Endothelial cell of umbilical vein (primary cell): Measurements from ENCODE around the gene UBE3B.

Experiments used
- CTCF ChIP-seq, 2 donors: IDR thresholded peaks; 1 replicate in 1 of 2; 2 replicates in 1 of 2; pipeline ENCODE4 v1.5.1; 2011; ENCODE audit warnings: low read length in 2 of 2, mild to moderate bottlenecking in 2 of 2, moderate library complexity in 2 of 2, control low read depth in 1 of 2, inconsistent platforms in 1 of 2, low read depth in 1 of 2; ENCODE audit not compliant: insufficient read depth in 1 of 2; ENCODE audit errors: extremely low read depth in 1 of 2
- EZH2 ChIP-seq: IDR thresholded peaks from 2 replicates; pipeline ENCODE4 v1.6.1; 2012; ENCODE audit warnings: borderline replicate concordance, low read depth, mild to moderate bottlenecking, moderate library complexity, low read length, inconsistent platforms; ENCODE audit not compliant: severe bottlenecking
- FOS ChIP-seq: IDR thresholded peaks from 2 replicates; pipeline ENCODE4 v1.6.1; 2011; ENCODE audit warnings: mild to moderate bottlenecking, low read length, moderate library complexity, borderline replicate concordance; ENCODE audit not compliant: insufficient read depth
- GATA2 ChIP-seq: IDR thresholded peaks from 2 replicates; pipeline ENCODE4 v1.7.0; 2011; ENCODE audit warnings: low read depth, mild to moderate bottlenecking, moderate library complexity, mixed read lengths, low read length; ENCODE audit not compliant: insufficient read length, insufficient read depth
- JUN ChIP-seq: IDR thresholded peaks from 2 replicates; pipeline ENCODE4 v1.6.1; 2011; ENCODE audit warnings: borderline replicate concordance, low read depth; ENCODE audit not compliant: insufficient read length, insufficient read depth
- MAX ChIP-seq: IDR thresholded peaks from 2 replicates; pipeline ENCODE4 v1.6.1; 2011; ENCODE audit not compliant: insufficient read depth, insufficient read length
- MYC ChIP-seq: IDR thresholded peaks from one replicate; pipeline ENCODE4 v1.6.1; 2011; ENCODE audit warnings: mild to moderate bottlenecking, low read depth, low read length
- POLR2A ChIP-seq: IDR thresholded peaks from 2 replicates; pipeline ENCODE4 v1.6.1; 2012; ENCODE audit warnings: low read depth, mild to moderate bottlenecking, control low read depth, low read length
- POLR2AphosphoS5 ChIP-seq: IDR thresholded peaks from 2 replicates; pipeline ENCODE4 v1.6.1; 2012; ENCODE audit warnings: low read depth, mild to moderate bottlenecking, control low read depth, low read length, moderate library complexity; ENCODE audit not compliant: insufficient read depth

GRCh38 chr12:109445191-109445609 is 32.2 kb upstream of the UBE3B start:
- TF ChIP-seq EZH2 (no peak), POLR2AphosphoS5 (no peak), CTCF (IDR thresholded peaks at IDR 0.05; ENCODE audit: extremely low read depth in 1 of 2, insufficient read depth in 1 of 2, low read depth in 1 of 2, low read length in 2 of 2) (no peak), POLR2A (no peak), MYC (no peak), MAX (no peak), FOS (no peak), GATA2 (no peak), JUN (no peak)
